ENCODE results near the gene TAPBP.

TAPBP gene

GRCh38 chr6:33279257-33279695, 34.6 kb downstream of the TAPBP start:
- no peaks in the 10 kb centered on the region for H3K9me3 ChIP-seq (ENCODE audit: low read length)
- H3K79me2 ChIP-seq (ENCODE audit: insufficient read depth, low read length), result peaks cover 7% of the 10 kb centered on the region; the same call in 1 of the 2 replicates
- H2AFZ ChIP-seq (ENCODE audit: low read length), result no peak overlapping the region
- H3K36me3 ChIP-seq (ENCODE audit: insufficient read depth, low read length), result peaks cover 74% of the 10 kb centered on the region
- no peaks in the 10 kb centered on the region for H3K27me3 ChIP-seq (ENCODE audit: insufficient read depth, low read length)
- H4K20me1 ChIP-seq (ENCODE audit: insufficient read depth, low read length), result no peaks in the 10 kb centered on the region
- no peak overlapping the region for H3K9ac ChIP-seq (ENCODE audit: low read length)
- H3K27ac ChIP-seq (ENCODE audit: low read depth, low read length, poor library complexity, severe bottlenecking), result no peak overlapping the region
- no peak for TF ChIP-seq EZH2 (IDR thresholded peaks at IDR 0.05; ENCODE audit: borderline replicate concordance, low read length)
- TF ChIP-seq, protein P1, sequence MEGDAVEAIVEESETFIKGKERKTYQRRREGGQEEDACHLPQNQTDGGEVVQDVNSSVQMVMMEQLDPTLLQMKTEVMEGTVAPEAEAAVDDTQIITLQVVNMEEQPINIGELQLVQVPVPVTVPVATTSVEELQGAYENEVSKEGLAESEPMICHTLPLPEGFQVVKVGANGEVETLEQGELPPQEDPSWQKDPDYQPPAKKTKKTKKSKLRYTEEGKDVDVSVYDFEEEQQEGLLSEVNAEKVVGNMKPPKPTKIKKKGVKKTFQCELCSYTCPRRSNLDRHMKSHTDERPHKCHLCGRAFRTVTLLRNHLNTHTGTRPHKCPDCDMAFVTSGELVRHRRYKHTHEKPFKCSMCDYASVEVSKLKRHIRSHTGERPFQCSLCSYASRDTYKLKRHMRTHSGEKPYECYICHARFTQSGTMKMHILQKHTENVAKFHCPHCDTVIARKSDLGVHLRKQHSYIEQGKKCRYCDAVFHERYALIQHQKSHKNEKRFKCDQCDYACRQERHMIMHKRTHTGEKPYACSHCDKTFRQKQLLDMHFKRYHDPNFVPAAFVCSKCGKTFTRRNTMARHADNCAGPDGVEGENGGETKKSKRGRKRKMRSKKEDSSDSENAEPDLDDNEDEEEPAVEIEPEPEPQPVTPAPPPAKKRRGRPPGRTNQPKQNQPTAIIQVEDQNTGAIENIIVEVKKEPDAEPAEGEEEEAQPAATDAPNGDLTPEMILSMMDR (IDR thresholded peaks at IDR 0.05; ENCODE audit: low read length), result no peak
- no peak overlapping the region for H3K4me3 ChIP-seq (ENCODE audit: low read depth, low read length, poor library complexity, severe bottlenecking)
- H3K4me1 ChIP-seq (ENCODE audit: insufficient read depth, low read length, severe bottlenecking), result peaks cover 39% of the 10 kb centered on the region
- H3F3A ChIP-seq (ENCODE audit: insufficient read depth, low read length), result peaks cover 4% of the 10 kb centered on the region; the same call in 1 of the 2 replicates
- H3K4me2 ChIP-seq (ENCODE audit: low read length), result no peak overlapping the region
- H3K9me2 ChIP-seq (ENCODE audit: low read depth, low read length), result no peaks in the 10 kb centered on the region

DNA sequence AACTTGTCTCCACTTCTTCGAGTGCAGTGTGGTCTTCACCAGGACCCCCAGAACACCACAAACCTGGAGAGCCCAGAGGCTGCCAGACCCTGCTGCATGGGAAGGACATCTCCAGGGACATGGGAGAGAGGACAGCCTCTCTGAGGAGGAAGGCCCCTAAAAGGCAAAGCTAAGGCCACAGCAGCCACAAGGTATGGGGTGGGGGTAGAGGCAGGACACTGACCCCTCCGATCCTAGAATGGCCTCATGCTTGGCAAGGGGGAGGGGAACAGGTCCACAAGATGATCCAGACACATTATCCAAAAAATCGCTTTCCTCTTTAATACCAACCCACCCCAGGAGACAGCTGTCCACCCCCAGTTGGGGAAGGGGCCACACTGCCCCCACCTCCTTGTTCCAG, 35.1 kb downstream of the TAPBP start:
- Histone ChIP-seq H2AFZ (ENCODE audit: low read length) (no peak overlapping the region), H3K9ac (ENCODE audit: low read length) (no peak overlapping the region), H3K27ac (ENCODE audit: low read depth, low read length, poor library complexity, severe bottlenecking) (peak overlapping the region; percentile 87), H3K27me3 (ENCODE audit: insufficient read depth, low read length) (no peaks in the 10 kb centered on the region), H3K4me1 (ENCODE audit: insufficient read depth, low read length, severe bottlenecking) (peaks cover 44% of the 10 kb centered on the region), H3F3A (ENCODE audit: insufficient read depth, low read length) (peaks cover 4% of the 10 kb centered on the region; the same call in 1 of the 2 replicates), H3K9me2 (ENCODE audit: low read depth, low read length) (no peaks in the 10 kb centered on the region), H3K4me2 (ENCODE audit: low read length) (no peak overlapping the region), H3K79me2 (ENCODE audit: insufficient read depth, low read length) (peaks cover 12% of the 10 kb centered on the region; the same call in 1 of the 2 replicates), H4K20me1 (ENCODE audit: insufficient read depth, low read length) (no peaks in the 10 kb centered on the region), H3K36me3 (ENCODE audit: insufficient read depth, low read length) (peaks cover 74% of the 10 kb centered on the region), H3K9me3 (ENCODE audit: low read length) (no peaks in the 10 kb centered on the region), H3K4me3 (ENCODE audit: low read depth, low read length, poor library complexity, severe bottlenecking) (no peak overlapping the region)
- TF ChIP-seq, protein P1 (IDR thresholded peaks at IDR 0.05; ENCODE audit: low read length), result no peak
- no peak for TF ChIP-seq EZH2 (IDR thresholded peaks at IDR 0.05; ENCODE audit: borderline replicate concordance, low read length)

DNA sequence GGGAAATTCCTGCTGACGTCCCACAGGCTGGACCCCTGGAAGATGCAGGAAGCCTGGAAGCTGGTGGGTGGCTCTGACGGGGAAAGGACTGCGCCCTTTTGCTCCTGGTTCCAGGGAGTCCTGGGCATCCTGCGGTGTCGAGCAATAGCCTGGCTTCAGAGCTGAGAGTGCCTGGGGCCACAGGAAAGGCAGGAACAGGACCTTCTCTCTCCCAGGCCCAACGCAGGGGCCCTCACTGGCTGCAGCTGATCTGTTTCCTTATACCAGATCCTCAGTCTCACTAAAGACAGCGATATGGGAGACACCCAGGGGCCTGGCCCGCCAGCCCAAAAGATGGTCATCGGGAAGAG, 35.5 kb downstream of the TAPBP start:
- H3K9ac ChIP-seq (ENCODE audit: low read length), result no peak overlapping the region; the same call in 1 of the 2 replicates
- no peak overlapping the region for H2AFZ ChIP-seq (ENCODE audit: low read length)
- H3K9me3 ChIP-seq (ENCODE audit: low read length), result no peaks in the 10 kb centered on the region
- H3F3A ChIP-seq (ENCODE audit: insufficient read depth, low read length), result peaks cover 4% of the 10 kb centered on the region; the same call in 1 of the 2 replicates
- peaks cover 17% of the 10 kb centered on the region for H3K79me2 ChIP-seq (ENCODE audit: insufficient read depth, low read length)
- H3K4me3 ChIP-seq (ENCODE audit: low read depth, low read length, poor library complexity, severe bottlenecking), result no peak overlapping the region
- H3K36me3 ChIP-seq (ENCODE audit: insufficient read depth, low read length), result peaks cover 74% of the 10 kb centered on the region
- peak overlapping the region; percentile 87 for H3K27ac ChIP-seq (ENCODE audit: low read depth, low read length, poor library complexity, severe bottlenecking)
- TF ChIP-seq, protein P1 (IDR thresholded peaks at IDR 0.05; ENCODE audit: low read length), result no peak
- TF ChIP-seq EZH2 (IDR thresholded peaks at IDR 0.05; ENCODE audit: borderline replicate concordance, low read length), result no peak
- no peaks in the 10 kb centered on the region for H3K9me2 ChIP-seq (ENCODE audit: low read depth, low read length)
- no peaks in the 10 kb centered on the region for H3K27me3 ChIP-seq (ENCODE audit: insufficient read depth, low read length)
- no peaks in the 10 kb centered on the region for H4K20me1 ChIP-seq (ENCODE audit: insufficient read depth, low read length)
- H3K4me1 ChIP-seq (ENCODE audit: insufficient read depth, low read length, severe bottlenecking), result peaks cover 48% of the 10 kb centered on the region
- peak overlapping the region; percentile 97; the same call in 1 of the 2 replicates for H3K4me2 ChIP-seq (ENCODE audit: low read length)

All from OCI-LY1 (cell line).